Posterior vena cava (tissue), 2 donors: Measurements from ENCODE around the gene TMEM168. TPM values are rescaled to one million over a fixed set of nuclear protein-coding genes. Genes with fewer than 3 reads are reported as not detected.

Experiments used
- DNase-seq: peaks from one replicate; pipeline ENCODE4 v3.0.0-alpha.2; 2020; ENCODE audit warnings: low spot score
- intact Hi-C, 2 donors: fragments of 100-400 bp; cut with DNase I; formaldehyde crosslinking; loops; one replicate each; pipeline versions ENCODE4 v1.14.1 to v1.14.2; 2022 to 2023
- total RNA-seq, 2 donors: library from RNA; stranded (reverse); fragmentation: NEBNext Ultra II Directional; extraction: Animal tissue kit (Norgen Biotek cat#: 25700); gene quantifications; one replicate each; pipeline ENCODE4 v1.2.1, GENCODE V29; 2021
- donor health status: DM: yes; HTN: yes; CAD: no.
- donor health status: DM: yes; HTN: yes; CAD: no.

The TMEM168 gene
- total RNA-seq, 2 donors from 2014 or later, result 18.7 to 21.7 TPM

DNA sequence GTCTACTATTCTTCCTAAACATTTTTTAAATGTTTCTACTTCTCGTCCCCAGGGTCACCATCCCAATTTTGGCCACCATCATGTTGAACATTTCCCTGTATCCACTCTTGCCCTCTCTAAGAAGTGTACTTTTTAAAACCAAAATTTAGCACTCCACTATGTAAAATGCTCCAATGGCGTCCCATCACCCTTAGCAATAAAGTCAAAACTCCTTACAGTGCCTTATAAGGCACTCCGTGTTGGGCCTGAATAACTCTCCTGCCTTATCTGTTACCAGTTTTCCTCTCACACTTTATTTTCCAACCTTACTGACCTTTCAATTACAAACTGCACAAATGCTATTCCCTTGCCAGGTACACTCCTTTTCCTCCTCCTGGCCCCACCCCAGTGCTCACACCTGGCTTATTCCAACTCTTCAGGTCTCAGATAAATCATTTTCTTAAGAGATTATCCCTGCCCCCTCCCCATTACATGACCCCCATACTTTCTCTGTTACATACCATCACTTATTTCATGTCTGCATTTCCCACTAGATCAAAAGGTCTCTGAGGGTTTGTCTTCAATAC lies 1.3 kb downstream of the TMEM168 start:
- no peak for DNase-seq
- intact Hi-C loops, result no loop called here

DNA sequence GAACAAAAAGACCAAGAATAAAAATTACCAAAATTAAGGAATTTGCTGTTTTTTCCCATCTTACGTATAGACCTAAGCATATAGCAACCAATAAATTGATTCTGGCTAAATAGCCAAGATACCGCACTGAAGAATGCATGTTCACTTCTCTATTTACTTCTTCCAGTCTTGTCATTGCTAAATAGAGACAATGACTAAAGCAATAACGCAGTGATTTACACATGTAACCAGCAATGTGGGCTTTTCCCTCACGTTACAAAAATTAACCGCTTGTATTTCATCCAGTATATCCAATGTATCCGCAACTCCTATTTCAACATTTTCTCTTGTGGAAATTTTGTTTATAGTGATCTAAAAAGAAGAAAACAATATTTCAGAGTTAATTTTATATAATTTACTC lies 5.6 kb downstream of the TMEM168 start:
- no peak for DNase-seq
- intact Hi-C loops, result no loop called here

- DNase-seq, result no peak
- intact Hi-C loops, result no loop called here
These were observed 7.7 kb downstream of the TMEM168 start for GRCh38 chr7:112782498-112782897.

- intact Hi-C loops, result no loop called here
- no peak for DNase-seq
These were observed 8.6 kb downstream of the TMEM168 start for GRCh38 chr7:112781558-112781957.

GRCh38 chr7:112781110-112781509 lies 9.1 kb downstream of the TMEM168 start:
- no peak for DNase-seq
- intact Hi-C loops, result no loop called here

DNA sequence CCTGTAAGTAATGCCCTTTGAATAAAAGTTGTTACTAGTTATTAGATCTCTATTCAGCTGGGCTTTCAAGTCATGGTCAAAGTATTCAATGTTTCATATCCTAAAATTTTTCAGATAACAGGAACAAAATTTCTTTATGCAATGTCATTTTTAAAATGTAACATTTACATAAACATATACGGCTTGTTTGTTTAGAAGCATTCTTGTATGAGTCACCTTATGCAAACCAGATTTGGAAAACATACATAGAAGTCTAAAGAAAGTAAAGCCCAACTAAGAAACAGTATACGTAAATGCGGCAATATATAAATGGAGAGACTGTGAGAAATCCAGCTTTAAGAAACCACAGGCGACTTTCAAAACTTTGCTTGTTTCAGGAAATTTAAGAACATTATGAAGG lies 10.5 kb downstream of the TMEM168 start:
- DNase-seq, result no peak
- intact Hi-C loops, result loop anchor here in 1 of 2 donors (10.0 kb wide), 1 partner anchor 975 kb away; no protein-coding TSS in a partner anchor

- DNase-seq, result no peak
- intact Hi-C loops, result loop anchor here in 1 of 2 donors (10.0 kb wide), 1 partner anchor 977 kb away; no protein-coding TSS in a partner anchor
These were observed 12.8 kb downstream of the TMEM168 start for GRCh38 chr7:112777406-112777805.

DNA sequence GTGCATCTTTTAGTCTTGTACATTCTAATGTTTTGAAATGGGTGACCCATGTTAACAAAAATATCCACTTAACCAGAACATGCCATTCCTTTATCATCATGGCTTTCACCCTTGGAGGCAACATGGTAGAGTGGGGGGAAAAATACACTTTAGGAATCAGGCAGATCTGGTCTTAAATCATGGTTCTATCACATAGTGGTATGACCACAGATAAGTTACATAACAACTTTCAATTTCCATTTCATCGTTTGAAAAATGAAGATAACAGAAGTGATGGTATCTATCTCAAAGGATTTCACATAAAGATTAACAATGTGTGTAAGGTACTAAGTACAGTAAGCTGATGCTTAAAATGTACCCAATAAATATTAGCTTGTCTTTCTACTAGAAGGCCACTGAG lies 19.0 kb downstream of the TMEM168 start:
- intact Hi-C loops, result loop anchor here in 1 of 2 donors (10.0 kb wide), 1 partner anchor 984 kb away; no protein-coding TSS in a partner anchor
- DNase-seq, result no peak

DNA sequence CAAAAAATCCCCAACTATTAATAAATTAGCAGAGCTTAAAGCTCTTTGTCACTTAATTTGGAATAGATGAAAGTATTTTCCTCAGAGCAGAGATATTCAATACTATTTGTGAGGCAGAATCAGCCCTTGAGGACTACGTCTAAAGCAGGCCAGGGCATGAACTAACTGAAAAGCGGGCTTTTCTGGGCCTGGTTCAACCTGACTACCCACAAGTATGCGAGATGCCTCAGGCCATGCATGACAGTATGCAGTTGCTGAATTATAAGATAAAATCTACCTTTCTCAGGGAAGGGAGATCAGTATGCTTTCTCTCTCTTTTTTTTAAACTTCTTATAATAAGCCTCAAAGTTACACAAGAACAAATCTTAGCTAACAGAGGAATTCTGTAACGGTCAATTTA lies 20.1 kb downstream of the TMEM168 start:
- DNase-seq, result no peak
- intact Hi-C loops, result loop anchor here in 1 of 2 donors (10.0 kb wide), 1 partner anchor 985 kb away; no protein-coding TSS in a partner anchor

GRCh38 chr7:112765105-112765504 lies 25.1 kb downstream of the TMEM168 start:
- intact Hi-C loops, result no loop called here
- DNase-seq, result no peak

DNA sequence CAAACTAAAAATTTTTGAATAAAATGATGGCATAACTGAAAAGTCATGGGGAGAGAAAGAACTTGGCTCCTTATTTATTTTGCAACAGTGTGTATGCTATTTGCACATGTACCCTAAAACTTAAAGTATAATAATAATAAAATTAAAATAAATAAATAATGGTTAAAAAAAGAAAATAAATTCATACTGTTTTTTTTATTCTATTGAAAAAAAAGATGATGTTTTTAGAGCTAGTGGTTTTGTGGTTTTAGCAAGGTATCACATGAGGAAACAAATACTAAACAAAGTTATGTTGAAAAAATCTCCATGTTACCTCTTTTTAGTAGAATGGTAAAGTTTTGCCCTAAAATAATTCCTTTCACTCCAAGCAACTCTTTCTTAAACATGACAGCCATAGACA lies 26.2 kb downstream of the TMEM168 start:
- intact Hi-C loops, result no loop called here

DNA sequence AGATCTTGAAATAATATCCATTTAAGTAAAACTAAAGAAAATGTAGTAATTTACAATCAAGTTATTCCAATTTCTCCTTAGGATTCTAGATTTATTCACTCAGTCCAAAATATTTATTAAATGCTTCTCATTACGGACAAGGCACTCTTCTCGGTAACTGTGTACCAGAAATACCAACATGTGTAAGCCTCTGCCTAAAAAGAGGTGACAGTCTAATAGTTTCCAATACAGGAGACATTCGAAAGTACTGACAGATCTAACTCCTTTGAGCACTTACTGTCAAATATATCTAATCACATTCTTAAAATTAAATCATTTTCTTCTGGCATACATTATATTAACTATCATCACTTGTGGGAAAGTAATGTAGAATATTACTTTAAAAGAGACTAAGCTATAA lies 26.9 kb downstream of the TMEM168 start:
- intact Hi-C loops, result no loop called here
- no peak for DNase-seq

More for the DNA sequence above, 26.2 kb downstream of the TMEM168 start:
- no peak for DNase-seq

DNA sequence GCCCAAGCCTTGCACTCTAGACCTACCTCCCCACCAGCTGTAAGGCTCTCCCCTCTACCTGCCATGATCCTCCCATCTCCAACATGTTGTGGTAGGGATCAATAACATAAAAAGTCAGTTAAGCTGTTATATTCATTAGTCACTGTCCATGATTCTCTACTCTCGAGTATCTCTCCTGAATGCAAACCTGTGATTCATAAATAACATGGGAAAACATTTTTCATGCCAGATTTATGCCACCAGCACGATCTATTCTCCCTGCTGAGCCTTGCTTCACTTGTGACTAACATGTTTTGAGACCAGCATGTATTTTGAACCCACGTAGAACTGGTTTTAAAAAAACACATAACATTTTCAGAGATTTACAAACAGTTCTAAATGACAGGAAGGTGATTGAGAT lies 30.3 kb downstream of the TMEM168 start:
- DNase-seq, result no peak
- intact Hi-C loops, result no loop called here

GRCh38 chr7:112757337-112757736 lies 32.9 kb downstream of the TMEM168 start:
- intact Hi-C loops, result no loop called here
- DNase-seq, result no peak

DNA sequence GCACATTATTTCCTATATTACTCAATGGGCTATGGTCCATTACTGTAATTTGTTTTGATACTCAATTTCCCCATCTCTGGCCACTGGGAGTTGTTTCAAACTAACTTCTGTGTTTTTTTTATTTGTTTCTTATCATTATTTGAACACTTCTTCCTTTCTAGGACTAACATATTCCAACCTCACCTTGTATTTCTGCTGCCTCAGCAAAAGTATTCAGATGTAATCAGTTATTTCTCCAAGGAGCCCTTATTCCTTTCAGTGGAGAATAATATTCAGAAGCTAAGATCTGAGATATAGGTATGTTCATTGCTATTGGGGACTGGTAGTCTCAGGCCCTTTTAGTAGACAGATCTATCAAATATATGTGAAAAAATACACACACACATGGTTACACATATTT lies 36.9 kb downstream of the TMEM168 start:
- intact Hi-C loops, result no loop called here
- no peak for DNase-seq

GRCh38 chr7:112752576-112752975 lies 37.6 kb downstream of the TMEM168 start:
- intact Hi-C loops, result no loop called here

GRCh38 chr7:112749775-112750174 lies 40.4 kb downstream of the TMEM168 start:
- intact Hi-C loops, result no loop called here

More at GRCh38 chr7:112752576-112752975, 37.6 kb downstream of the TMEM168 start:
- no peak for DNase-seq

DNA sequence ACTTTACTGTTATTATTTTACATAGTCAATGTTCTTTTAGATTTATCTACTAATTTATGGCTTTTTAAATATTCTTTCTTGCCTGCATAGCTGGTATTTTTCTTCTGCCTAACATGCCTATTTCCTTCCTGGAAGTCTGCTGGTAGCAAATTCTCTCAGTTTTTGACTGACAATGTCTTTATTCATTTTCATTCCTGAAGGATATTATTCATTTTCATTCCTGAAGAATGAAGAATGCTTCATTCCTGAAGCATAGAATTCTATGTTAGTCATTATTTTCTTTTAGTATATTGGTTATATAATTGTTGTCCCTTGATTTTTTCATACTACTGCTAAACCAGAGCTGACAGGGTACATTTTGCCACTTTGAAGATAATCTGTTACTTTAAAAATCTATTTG lies 41.8 kb downstream of the TMEM168 start:
- intact Hi-C loops, result no loop called here
- DNase-seq, result no peak

More at GRCh38 chr7:112749775-112750174, 40.4 kb downstream of the TMEM168 start:
- no peak for DNase-seq

DNA sequence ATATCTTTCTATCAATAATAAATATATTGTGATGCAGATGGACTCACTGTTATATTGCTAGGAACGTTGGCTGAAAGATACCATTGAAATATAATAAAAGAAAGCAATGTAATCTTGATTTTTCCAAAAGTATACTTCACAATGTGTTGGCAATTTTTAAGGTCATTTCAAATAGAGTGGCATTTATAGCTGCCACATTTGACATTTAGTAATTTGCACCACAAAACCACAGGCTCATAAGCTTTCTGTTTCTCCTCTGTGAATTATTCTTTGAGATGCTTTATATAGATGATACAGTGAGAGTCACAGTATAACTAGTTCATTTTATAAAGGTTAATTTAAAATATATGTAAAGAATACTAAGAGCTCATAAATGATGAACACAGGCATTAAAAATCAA lies 44.6 kb downstream of the TMEM168 start:
- no peak for DNase-seq
- intact Hi-C loops, result no loop called here

- intact Hi-C loops, result no loop called here
- no peak for DNase-seq
These were observed 45.4 kb downstream of the TMEM168 start for GRCh38 chr7:112744818-112745217.

GRCh38 chr7:112743811-112744210 lies 46.4 kb downstream of the TMEM168 start:
- DNase-seq, result no peak
- intact Hi-C loops, result no loop called here

DNA sequence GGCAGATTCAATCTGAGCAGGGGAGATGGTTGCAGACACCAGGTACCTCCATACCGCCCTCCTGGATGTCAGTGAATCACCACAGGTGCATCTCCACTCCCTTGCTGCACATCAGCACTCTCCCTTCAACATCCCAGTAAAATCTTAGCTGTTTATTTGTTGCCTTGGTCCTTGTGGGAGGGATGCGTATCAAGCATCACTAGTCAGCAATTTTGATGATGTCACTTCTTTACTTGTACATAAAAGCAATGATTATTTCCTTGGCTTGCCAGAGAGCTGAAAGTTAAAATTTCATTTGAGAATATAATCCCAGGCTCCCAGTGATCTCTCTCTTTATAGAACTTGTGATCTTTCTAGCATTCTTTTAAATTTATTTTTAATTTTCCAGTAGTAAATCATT lies 49.5 kb downstream of the TMEM168 start:
- intact Hi-C loops, result no loop called here
- DNase-seq, result no peak
